K562 (cell line): ENCODE measurements around the gene FBXL13.

Experiments
- CREBBP ChIP-seq: IDR thresholded peaks from one replicate; pipeline ENCODE4 v1.6.1; 2012; ENCODE audit warnings: low read depth, mild to moderate bottlenecking, control low read depth, inconsistent platforms, low read length
- CTCF ChIP-seq, 3 experiments: IDR thresholded peaks in 2 of 3; conservative IDR thresholded peaks in 1 of 3; 2 replicates each; pipeline ENCODE4 v1.5.1; 2011 to 2012; ENCODE audit warnings: low read length in 3 of 3, mild to moderate bottlenecking in 3 of 3, control low read depth in 2 of 3, improper control_type of control experiment in 1 of 3, inconsistent platforms in 1 of 3, low read depth in 1 of 3, mixed read lengths in 1 of 3, moderate library complexity in 1 of 3; ENCODE audit not compliant: insufficient read depth in 2 of 3
- E2F6 ChIP-seq, 2 experiments: IDR thresholded peaks; 2 replicates each; pipeline ENCODE4 v1.6.1; 2011; ENCODE audit warnings: borderline replicate concordance in 1 of 2, control low read depth in 1 of 2, low read depth in 1 of 2, low read length in 1 of 2, mild to moderate bottlenecking in 1 of 2, mixed read lengths in 1 of 2, moderate library complexity in 1 of 2; ENCODE audit not compliant: insufficient read depth in 1 of 2, insufficient read length in 1 of 2, poor library complexity in 1 of 2, severe bottlenecking in 1 of 2; ENCODE audit errors: extremely low read depth in 1 of 2
- HSF4 ChIP-seq: fragments of 250-450 bp; sonication (Bioruptor Pico); IDR thresholded peaks from 2 replicates; pipeline ENCODE4 v2.1.2; 2022; ENCODE audit warnings: mild to moderate bottlenecking, moderate library complexity, borderline replicate concordance
- KDM5B ChIP-seq: fragments of 200-600 bp; sonication (generic); IDR thresholded peaks from 2 replicates; pipeline ENCODE4 v1.6.1; 2012; ENCODE audit warnings: low read depth, mild to moderate bottlenecking, moderate library complexity, low read length, control low read depth, inconsistent platforms; ENCODE audit not compliant: insufficient replicate concordance
- RERE ChIP-seq: sonication (generic); formaldehyde crosslinking; IDR thresholded peaks from 2 replicates; pipeline ENCODE4 v1.8.0; 2023; ENCODE audit warnings: missing genetic modification reagents, mild to moderate bottlenecking, borderline replicate concordance
- REST ChIP-seq, 2 experiments: fragments of 450-650 bp; formaldehyde crosslinking in 1 of 2; IDR thresholded peaks; 2 replicates each; pipeline versions ENCODE4 v1.4.0 to v1.6.1; 2014 to 2020; ENCODE audit warnings: mild to moderate bottlenecking in 2 of 2, borderline replicate concordance in 1 of 2, low read depth in 1 of 2
- ZNF224 ChIP-seq: sonication (generic); formaldehyde crosslinking; IDR thresholded peaks from 2 replicates; pipeline ENCODE4 v1.8.0; 2022; ENCODE audit warnings: mild to moderate bottlenecking, missing genetic modification reagents

- TF ChIP-seq HSF4 (no peak), E2F6 (IDR thresholded peaks at IDR 0.05; ENCODE audit: borderline replicate concordance in 1 of 2, extremely low read depth in 1 of 2, insufficient read depth in 1 of 2, insufficient read length in 1 of 2, low read depth in 1 of 2, low read length in 1 of 2, poor library complexity in 1 of 2, severe bottlenecking in 1 of 2) (no peak), KDM5B (no peak), CREBBP (no peak), ZNF224 (CRISPR knock-in tag) (no peak), REST (IDR thresholded peaks at IDR 0.05; ENCODE audit: borderline replicate concordance) (no peak), REST (CRISPR knock-in tag; IDR thresholded peaks at IDR 0.05; ENCODE audit: low read depth) (no peak), RERE (no peak), CTCF (IDR thresholded peaks at IDR 0.05 in 2 of 3, conservative IDR thresholded peaks at IDR 0.05 in 1 of 3; ENCODE audit: insufficient read depth in 2 of 3, low read depth in 1 of 3, low read length in 3 of 3) (no peak)
Measured at GRCh38 chr7:102829075-102829474, 245.5 kb downstream of the FBXL13 start.
